Ishikawa (cell line): ENCODE measurements around the gene INS.

Experiments used
- CEBPB ChIP-seq: IDR thresholded peaks from 2 replicates; pipeline ENCODE4 v1.6.1; 2012
- EP300 ChIP-seq: IDR thresholded peaks from 2 replicates; pipeline ENCODE4 v1.6.1; 2012; ENCODE audit warnings: borderline replicate concordance
- TAF1 ChIP-seq: IDR thresholded peaks from 2 replicates; pipeline ENCODE4 v1.6.1; 2012; ENCODE audit warnings: low read depth, mild to moderate bottlenecking
- TF ChIP-seq, protein P1 (sequence below): IDR thresholded peaks from 2 replicates; pipeline ENCODE4 v1.6.1; 2012; ENCODE audit warnings: low read depth, mild to moderate bottlenecking

DNA sequence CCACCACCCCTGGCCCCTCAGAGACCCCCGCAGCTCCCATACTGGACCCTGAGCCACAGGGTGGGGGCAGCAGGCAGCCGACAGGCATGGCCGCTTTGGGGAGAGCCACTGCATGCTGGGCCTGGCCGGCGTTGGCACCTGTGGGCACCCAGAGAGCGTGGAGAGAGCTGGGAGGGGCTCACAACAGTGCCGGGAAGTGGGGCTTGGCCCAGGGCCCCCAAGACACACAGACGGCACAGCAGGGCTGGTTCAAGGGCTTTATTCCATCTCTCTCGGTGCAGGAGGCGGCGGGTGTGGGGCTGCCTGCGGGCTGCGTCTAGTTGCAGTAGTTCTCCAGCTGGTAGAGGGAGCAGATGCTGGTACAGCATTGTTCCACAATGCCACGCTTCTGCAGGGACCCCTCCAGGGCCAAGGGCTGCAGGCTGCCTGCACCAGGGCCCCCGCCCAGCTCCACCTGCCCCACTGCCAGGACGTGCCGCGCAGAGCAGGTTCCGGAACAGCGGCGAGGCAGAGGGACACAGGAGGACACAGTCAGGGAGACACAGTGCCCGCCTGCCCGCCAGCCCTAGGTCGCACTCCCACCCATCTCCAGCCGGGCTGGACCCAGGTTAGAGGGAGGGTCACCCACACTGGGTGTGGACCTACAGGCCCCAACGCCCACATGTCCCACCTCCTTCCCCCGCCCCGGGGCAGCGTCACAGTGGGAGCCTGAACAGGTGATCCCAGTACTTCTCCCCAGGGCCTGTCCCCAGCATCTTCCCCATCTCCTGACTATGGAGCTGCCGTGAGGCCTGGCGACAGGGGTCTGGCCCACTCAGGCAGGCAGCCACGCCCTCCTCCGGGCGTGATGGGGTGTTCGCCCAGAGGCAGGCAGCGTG, 1.2 kb downstream of the INS start:
- TF ChIP-seq TAF1, result no peak
- TF ChIP-seq, protein P1, sequence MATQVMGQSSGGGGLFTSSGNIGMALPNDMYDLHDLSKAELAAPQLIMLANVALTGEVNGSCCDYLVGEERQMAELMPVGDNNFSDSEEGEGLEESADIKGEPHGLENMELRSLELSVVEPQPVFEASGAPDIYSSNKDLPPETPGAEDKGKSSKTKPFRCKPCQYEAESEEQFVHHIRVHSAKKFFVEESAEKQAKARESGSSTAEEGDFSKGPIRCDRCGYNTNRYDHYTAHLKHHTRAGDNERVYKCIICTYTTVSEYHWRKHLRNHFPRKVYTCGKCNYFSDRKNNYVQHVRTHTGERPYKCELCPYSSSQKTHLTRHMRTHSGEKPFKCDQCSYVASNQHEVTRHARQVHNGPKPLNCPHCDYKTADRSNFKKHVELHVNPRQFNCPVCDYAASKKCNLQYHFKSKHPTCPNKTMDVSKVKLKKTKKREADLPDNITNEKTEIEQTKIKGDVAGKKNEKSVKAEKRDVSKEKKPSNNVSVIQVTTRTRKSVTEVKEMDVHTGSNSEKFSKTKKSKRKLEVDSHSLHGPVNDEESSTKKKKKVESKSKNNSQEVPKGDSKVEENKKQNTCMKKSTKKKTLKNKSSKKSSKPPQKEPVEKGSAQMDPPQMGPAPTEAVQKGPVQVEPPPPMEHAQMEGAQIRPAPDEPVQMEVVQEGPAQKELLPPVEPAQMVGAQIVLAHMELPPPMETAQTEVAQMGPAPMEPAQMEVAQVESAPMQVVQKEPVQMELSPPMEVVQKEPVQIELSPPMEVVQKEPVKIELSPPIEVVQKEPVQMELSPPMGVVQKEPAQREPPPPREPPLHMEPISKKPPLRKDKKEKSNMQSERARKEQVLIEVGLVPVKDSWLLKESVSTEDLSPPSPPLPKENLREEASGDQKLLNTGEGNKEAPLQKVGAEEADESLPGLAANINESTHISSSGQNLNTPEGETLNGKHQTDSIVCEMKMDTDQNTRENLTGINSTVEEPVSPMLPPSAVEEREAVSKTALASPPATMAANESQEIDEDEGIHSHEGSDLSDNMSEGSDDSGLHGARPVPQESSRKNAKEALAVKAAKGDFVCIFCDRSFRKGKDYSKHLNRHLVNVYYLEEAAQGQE, result no peak
- no peak for TF ChIP-seq EP300
- no peak for TF ChIP-seq CEBPB
